ENCODE results near the gene MEDAG. TPM values are rescaled to one million over a fixed set of nuclear protein-coding genes. Genes with fewer than 3 reads are reported as not detected.
A peak's percentile ranks its signal among the peaks of the same experiment; 100 is the strongest.
"Not testable (repeated sequence)": the region's sequence is repeated elsewhere in the genome, so short reads cannot be mapped to it uniquely, and the experiment has no call there.

The MEDAG gene
- total RNA-seq, 3 donors from 2014 or later, result not detected

- peaks cover 49% of the 10 kb centered on the region for H3K27me3 Mint-ChIP-seq (ENCODE audit: low read depth)
- no peak for ATAC-seq
- H3K4me3 Mint-ChIP-seq, result no peak overlapping the region
These were observed 2.4 kb downstream of the MEDAG start for GRCh38 chr13:30908416-30908980.

GRCh38 chr13:30910676-30911075, 4.6 kb downstream of the MEDAG start:
- ATAC-seq, result no peak
- peaks cover 40% of the 10 kb centered on the region for H3K27me3 Mint-ChIP-seq (ENCODE audit: low read depth)
- peaks cover 3% of the 10 kb centered on the region for H3K4me1 Mint-ChIP-seq (ENCODE audit: low read depth)
- no peaks in the 10 kb centered on the region for H3K36me3 Mint-ChIP-seq (ENCODE audit: insufficient read depth)
- no peak overlapping the region for H3K4me3 Mint-ChIP-seq
- DNase-seq, result no peak
- no peaks in the 10 kb centered on the region for H3K9me3 Mint-ChIP-seq

More at GRCh38 chr13:30908416-30908980, 2.4 kb downstream of the MEDAG start:
- Mint-ChIP-seq H3K4me1 (ENCODE audit: low read depth) (peaks cover 6% of the 10 kb centered on the region), H3K36me3 (ENCODE audit: insufficient read depth) (no peaks in the 10 kb centered on the region), H3K9me3 (no peaks in the 10 kb centered on the region)
- no peak for DNase-seq

GRCh38 chr13:30915691-30916541, 9.8 kb downstream of the MEDAG start:
- H3K27me3 Mint-ChIP-seq (ENCODE audit: low read depth), result peaks cover 24% of the 10 kb centered on the region
- H3K4me3 Mint-ChIP-seq, result no peak overlapping the region
- no peaks in the 10 kb centered on the region for H3K36me3 Mint-ChIP-seq (ENCODE audit: insufficient read depth)
- no peak for DNase-seq
- no peaks in the 10 kb centered on the region for H3K4me1 Mint-ChIP-seq (ENCODE audit: low read depth)
- no peaks in the 10 kb centered on the region for H3K9me3 Mint-ChIP-seq
- ATAC-seq, result no peak

- no peak for ATAC-seq
- Mint-ChIP-seq H3K4me3 (no peak overlapping the region), H3K36me3 (ENCODE audit: insufficient read depth) (no peaks in the 10 kb centered on the region), H3K9me3 (no peaks in the 10 kb centered on the region), H3K4me1 (ENCODE audit: low read depth) (no peaks in the 10 kb centered on the region), H3K27me3 (ENCODE audit: low read depth) (peaks cover 24% of the 10 kb centered on the region)
- DNase-seq, result no peak
These were observed 10.9 kb downstream of the MEDAG start for GRCh38 chr13:30916991-30917390.

- H3K27me3 Mint-ChIP-seq (ENCODE audit: low read depth), result peaks cover 31% of the 10 kb centered on the region
- no peaks in the 10 kb centered on the region for H3K36me3 Mint-ChIP-seq (ENCODE audit: insufficient read depth)
These were observed 12.8 kb downstream of the MEDAG start for GRCh38 chr13:30918662-30919405.

GRCh38 chr13:30920162-30920909, 14.3 kb downstream of the MEDAG start:
- Mint-ChIP-seq H3K4me3 (no peak overlapping the region), H3K9me3 (no peaks in the 10 kb centered on the region), H3K27me3 (ENCODE audit: low read depth) (peaks cover 23% of the 10 kb centered on the region), H3K36me3 (ENCODE audit: insufficient read depth) (no peaks in the 10 kb centered on the region), H3K4me1 (ENCODE audit: low read depth) (peaks cover 3% of the 10 kb centered on the region)
- DNase-seq (no peak), ATAC-seq (no peak)

More at GRCh38 chr13:30918662-30919405, 12.8 kb downstream of the MEDAG start:
- Mint-ChIP-seq H3K4me3 (no peak overlapping the region), H3K9me3 (no peaks in the 10 kb centered on the region), H3K4me1 (ENCODE audit: low read depth) (no peaks in the 10 kb centered on the region)
- no peak for DNase-seq
- no peak for ATAC-seq

GRCh38 chr13:30923418-30923817, 17.3 kb downstream of the MEDAG start:
- Mint-ChIP-seq H3K9me3 (no peaks in the 10 kb centered on the region), H3K27me3 (ENCODE audit: low read depth) (peaks cover 11% of the 10 kb centered on the region), H3K36me3 (ENCODE audit: insufficient read depth) (no peaks in the 10 kb centered on the region)

GRCh38 chr13:30924721-30925120, 18.6 kb downstream of the MEDAG start:
- H3K27me3 Mint-ChIP-seq (ENCODE audit: low read depth), result peaks cover 16% of the 10 kb centered on the region
- peaks cover 7% of the 10 kb centered on the region for H3K4me1 Mint-ChIP-seq (ENCODE audit: low read depth)
- no peaks in the 10 kb centered on the region for H3K36me3 Mint-ChIP-seq (ENCODE audit: insufficient read depth)
- DNase-seq (no peak), ATAC-seq (no peak)
- no peaks in the 10 kb centered on the region for H3K9me3 Mint-ChIP-seq
- no peak overlapping the region for H3K4me3 Mint-ChIP-seq

More at GRCh38 chr13:30923418-30923817, 17.3 kb downstream of the MEDAG start:
- ATAC-seq, result no peak
- H3K4me1 Mint-ChIP-seq (ENCODE audit: low read depth), result peaks cover 7% of the 10 kb centered on the region
- no peak overlapping the region for H3K4me3 Mint-ChIP-seq
- DNase-seq, result no peak

- no peak for ATAC-seq
- Mint-ChIP-seq H3K27me3 (ENCODE audit: low read depth) (peaks cover 21% of the 10 kb centered on the region), H3K4me3 (no peak overlapping the region), H3K9me3 (no peaks in the 10 kb centered on the region), H3K4me1 (ENCODE audit: low read depth) (peaks cover 7% of the 10 kb centered on the region), H3K36me3 (ENCODE audit: insufficient read depth) (no peaks in the 10 kb centered on the region)
- no peak for DNase-seq
These were observed 19.4 kb downstream of the MEDAG start for GRCh38 chr13:30925429-30925828.

- peaks cover 23% of the 10 kb centered on the region for H3K27me3 Mint-ChIP-seq (ENCODE audit: low read depth)
- DNase-seq (no peak), ATAC-seq (no peak)
- peaks cover 7% of the 10 kb centered on the region for H3K4me1 Mint-ChIP-seq (ENCODE audit: low read depth)
- H3K36me3 Mint-ChIP-seq (ENCODE audit: insufficient read depth), result no peaks in the 10 kb centered on the region
- H3K4me3 Mint-ChIP-seq, result no peak overlapping the region
- no peaks in the 10 kb centered on the region for H3K9me3 Mint-ChIP-seq
These were observed 20.7 kb downstream of the MEDAG start for GRCh38 chr13:30926781-30927180.

GRCh38 chr13:30927188-30927587, 21.1 kb downstream of the MEDAG start:
- DNase-seq; H3K9me3 Mint-ChIP-seq; H3K4me1 Mint-ChIP-seq (ENCODE audit: low read depth); H3K4me3 Mint-ChIP-seq; H3K36me3 Mint-ChIP-seq (ENCODE audit: insufficient read depth): not testable (repeated sequence)
- H3K27me3 Mint-ChIP-seq (ENCODE audit: low read depth), result peaks cover 27% of the 10 kb centered on the region
- peak; percentile 19 to 41 for ATAC-seq

GRCh38 chr13:30927595-30927994, 21.5 kb downstream of the MEDAG start:
- peaks cover 31% of the 10 kb centered on the region for H3K27me3 Mint-ChIP-seq (ENCODE audit: low read depth)
- no peak overlapping the region for H3K4me3 Mint-ChIP-seq
- no peaks in the 10 kb centered on the region for H3K9me3 Mint-ChIP-seq
- no peaks in the 10 kb centered on the region for H3K36me3 Mint-ChIP-seq (ENCODE audit: insufficient read depth)
- H3K4me1 Mint-ChIP-seq (ENCODE audit: low read depth), result peaks cover 7% of the 10 kb centered on the region
- DNase-seq, result no peak
- peak; percentile 40 to 50 for ATAC-seq

GRCh38 chr13:30928978-30929377, 22.9 kb downstream of the MEDAG start:
- Mint-ChIP-seq H3K4me3 (no peak overlapping the region), H3K4me1 (ENCODE audit: low read depth) (peaks cover 7% of the 10 kb centered on the region), H3K27me3 (ENCODE audit: low read depth) (peaks cover 33% of the 10 kb centered on the region), H3K9me3 (no peaks in the 10 kb centered on the region), H3K36me3 (ENCODE audit: insufficient read depth) (no peaks in the 10 kb centered on the region)
- no peak for DNase-seq
- no peak for ATAC-seq
